ENCODE results near the gene TPP2.

DNA sequence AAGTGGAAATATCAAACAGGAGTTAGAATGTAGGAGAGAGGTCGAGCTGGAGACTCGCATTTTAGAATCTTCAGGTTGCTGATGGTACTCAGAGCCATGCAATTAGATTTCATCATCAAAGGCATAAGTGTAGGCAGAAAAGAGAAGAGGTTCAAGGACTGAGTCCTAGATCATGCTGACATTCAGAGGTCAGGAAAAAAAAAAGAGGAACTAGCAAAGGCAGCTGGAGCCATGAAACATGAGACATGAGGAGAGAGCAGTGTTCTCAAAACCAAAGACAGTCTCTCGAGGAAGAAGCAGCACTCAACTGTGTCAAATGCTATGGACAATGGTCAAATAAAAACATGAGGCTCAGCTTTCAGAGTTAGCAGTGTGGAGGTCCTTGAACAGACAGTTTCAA lies 12.4 kb upstream of the TPP2 start:
- TF ChIP-seq TAF1 (IDR thresholded peaks at IDR 0.05; ENCODE audit: low read depth) (no peak), EZH2 (IDR thresholded peaks at IDR 0.05; ENCODE audit: borderline replicate concordance, insufficient read depth, low read length, poor library complexity, severe bottlenecking) (no peak), SMC3 (conservative IDR thresholded peaks at IDR 0.05; ENCODE audit: poor library complexity) (no peak)
- TF ChIP-seq, protein P1, sequence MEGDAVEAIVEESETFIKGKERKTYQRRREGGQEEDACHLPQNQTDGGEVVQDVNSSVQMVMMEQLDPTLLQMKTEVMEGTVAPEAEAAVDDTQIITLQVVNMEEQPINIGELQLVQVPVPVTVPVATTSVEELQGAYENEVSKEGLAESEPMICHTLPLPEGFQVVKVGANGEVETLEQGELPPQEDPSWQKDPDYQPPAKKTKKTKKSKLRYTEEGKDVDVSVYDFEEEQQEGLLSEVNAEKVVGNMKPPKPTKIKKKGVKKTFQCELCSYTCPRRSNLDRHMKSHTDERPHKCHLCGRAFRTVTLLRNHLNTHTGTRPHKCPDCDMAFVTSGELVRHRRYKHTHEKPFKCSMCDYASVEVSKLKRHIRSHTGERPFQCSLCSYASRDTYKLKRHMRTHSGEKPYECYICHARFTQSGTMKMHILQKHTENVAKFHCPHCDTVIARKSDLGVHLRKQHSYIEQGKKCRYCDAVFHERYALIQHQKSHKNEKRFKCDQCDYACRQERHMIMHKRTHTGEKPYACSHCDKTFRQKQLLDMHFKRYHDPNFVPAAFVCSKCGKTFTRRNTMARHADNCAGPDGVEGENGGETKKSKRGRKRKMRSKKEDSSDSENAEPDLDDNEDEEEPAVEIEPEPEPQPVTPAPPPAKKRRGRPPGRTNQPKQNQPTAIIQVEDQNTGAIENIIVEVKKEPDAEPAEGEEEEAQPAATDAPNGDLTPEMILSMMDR (IDR thresholded peaks at IDR 0.05; ENCODE audit: poor library complexity, severe bottlenecking) = no peak
- TF ChIP-seq, protein P2, sequence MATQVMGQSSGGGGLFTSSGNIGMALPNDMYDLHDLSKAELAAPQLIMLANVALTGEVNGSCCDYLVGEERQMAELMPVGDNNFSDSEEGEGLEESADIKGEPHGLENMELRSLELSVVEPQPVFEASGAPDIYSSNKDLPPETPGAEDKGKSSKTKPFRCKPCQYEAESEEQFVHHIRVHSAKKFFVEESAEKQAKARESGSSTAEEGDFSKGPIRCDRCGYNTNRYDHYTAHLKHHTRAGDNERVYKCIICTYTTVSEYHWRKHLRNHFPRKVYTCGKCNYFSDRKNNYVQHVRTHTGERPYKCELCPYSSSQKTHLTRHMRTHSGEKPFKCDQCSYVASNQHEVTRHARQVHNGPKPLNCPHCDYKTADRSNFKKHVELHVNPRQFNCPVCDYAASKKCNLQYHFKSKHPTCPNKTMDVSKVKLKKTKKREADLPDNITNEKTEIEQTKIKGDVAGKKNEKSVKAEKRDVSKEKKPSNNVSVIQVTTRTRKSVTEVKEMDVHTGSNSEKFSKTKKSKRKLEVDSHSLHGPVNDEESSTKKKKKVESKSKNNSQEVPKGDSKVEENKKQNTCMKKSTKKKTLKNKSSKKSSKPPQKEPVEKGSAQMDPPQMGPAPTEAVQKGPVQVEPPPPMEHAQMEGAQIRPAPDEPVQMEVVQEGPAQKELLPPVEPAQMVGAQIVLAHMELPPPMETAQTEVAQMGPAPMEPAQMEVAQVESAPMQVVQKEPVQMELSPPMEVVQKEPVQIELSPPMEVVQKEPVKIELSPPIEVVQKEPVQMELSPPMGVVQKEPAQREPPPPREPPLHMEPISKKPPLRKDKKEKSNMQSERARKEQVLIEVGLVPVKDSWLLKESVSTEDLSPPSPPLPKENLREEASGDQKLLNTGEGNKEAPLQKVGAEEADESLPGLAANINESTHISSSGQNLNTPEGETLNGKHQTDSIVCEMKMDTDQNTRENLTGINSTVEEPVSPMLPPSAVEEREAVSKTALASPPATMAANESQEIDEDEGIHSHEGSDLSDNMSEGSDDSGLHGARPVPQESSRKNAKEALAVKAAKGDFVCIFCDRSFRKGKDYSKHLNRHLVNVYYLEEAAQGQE (IDR thresholded peaks at IDR 0.05; ENCODE audit: borderline replicate concordance) = no peak

Data from neural cell (in vitro differentiated cells).